GM19351 (cell line): Measurements from ENCODE around the gene GLYR1.

Source experiments
- ATAC-seq: cut with Tn5 transposase; IDR thresholded peaks from one replicate; pipeline ENCODE4 v1.9.1; 2021; ENCODE audit warnings: mild to moderate bottlenecking, moderate library complexity; ENCODE audit not compliant: unreplicated experiment

Gene GLYR1

DNA sequence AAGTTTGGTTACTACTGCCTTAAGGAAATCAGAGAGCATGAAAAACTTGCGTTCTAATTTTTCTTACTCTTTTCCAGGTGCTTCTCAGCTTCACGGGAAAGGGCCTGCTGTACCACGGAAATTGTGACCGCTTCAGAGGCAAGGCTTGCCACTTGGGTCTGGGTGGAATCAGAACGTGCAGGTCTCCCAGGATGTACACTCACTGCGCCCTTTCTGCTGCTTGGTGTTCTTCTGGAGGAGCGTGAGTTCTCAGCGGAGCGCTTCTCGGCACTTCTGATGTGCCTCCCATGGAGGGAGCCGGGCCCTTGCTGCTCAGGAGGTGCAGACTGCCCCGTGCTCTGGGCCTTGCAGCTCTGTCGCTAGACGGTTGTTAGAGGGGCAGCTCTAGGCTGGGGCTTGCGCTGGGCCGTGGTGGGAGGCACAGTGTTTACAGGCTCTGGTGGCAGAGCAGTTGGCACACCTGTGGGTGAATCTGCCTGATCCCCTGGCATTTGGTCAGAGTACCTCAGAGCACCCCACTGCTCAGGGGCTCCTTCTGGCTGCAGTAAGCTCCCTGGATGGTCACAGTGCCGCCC lies 33.0 kb upstream of the GLYR1 start:
- no peak for ATAC-seq

DNA sequence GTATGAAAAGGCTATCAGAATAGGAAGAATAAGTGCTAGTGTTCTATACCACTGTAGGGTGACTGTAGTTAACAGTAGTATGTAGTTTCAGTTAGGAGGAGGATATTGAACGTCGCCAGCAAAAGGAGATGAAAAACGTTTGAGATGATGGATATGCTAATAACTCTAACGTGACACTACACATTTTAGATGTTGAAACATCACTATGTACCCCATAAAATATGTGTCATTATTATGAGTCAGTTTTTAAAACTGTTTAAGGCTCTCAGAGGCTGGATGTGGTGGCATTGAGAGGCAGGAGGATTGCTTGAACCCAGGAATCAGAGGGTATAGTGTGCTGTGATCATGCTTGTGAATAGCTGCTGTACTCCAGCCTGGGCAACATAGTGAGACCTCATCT lies 32.0 kb upstream of the GLYR1 start:
- ATAC-seq = no peak

DNA sequence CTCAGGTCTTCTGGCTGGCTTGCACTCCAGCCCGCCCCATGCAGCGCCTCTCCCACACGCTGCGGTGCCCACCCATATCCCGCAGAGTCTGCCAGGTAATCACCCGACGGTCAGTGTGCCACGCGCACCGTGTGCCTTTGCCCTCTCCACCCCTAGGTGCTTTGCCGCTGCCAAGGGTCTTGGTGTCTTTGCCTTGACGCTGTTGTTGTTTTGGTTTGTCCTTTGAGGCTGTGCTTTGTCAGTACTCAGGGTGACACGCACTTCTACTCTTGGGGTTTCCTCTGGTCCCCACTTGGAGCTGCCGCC lies 30.2 kb upstream of the GLYR1 start:
- no peak for ATAC-seq

DNA sequence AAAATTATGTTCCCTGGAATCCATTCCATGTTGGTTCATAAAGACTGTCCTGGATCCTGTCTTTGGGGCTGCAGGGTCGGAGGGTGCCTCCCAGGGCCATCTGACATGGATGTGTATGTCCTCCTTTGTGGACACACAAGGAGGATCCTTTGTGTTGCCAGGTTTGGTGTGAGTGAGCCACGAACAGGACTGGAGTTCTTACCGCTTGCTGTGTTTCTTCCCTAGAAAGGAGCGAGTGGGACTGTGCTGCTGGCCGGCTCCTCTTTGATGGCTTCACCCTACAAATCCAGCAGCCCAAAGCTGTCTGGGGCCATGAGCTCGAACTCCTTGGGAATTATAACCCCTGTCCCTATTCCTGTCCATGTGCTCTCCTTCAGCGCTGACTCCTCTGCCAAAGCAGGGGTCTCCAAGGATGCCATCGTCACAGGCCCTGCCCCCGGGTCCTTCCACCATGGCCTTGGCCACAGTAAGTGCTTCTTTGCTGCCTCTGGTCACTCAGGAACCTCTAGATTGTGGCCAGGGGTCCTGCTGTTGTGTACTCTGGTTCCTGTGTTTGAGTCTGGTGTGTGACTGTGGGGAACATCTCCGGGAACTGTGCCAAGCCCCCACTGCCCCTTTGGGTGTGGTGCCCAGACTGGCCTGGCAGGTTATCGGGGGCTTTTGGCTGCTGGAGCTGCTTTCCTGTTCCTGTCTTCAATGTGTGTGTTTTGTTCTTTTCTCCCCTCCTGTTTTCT lies 29.7 kb upstream of the GLYR1 start:
- no peak for ATAC-seq

DNA sequence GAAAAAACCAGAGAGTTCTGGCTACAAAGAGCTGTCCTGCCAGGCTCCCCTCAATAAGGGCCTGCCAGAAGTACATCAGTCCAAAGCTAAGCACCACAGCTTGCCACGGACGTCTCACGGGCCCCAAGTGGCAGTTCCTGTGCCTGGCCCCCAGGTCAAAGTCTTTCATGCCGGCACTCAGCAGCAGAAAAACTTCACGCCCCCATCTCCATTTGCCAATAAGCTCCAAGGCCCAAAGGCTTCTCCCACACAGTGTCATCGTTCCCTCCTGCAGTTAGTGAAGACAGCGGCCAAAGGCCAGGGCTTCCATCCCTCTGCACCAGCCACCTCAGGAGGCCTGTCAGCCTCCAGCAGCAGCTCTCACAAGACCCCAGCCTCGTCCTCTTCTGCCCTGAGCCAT lies 27.6 kb upstream of the GLYR1 start:
- no peak for ATAC-seq

DNA sequence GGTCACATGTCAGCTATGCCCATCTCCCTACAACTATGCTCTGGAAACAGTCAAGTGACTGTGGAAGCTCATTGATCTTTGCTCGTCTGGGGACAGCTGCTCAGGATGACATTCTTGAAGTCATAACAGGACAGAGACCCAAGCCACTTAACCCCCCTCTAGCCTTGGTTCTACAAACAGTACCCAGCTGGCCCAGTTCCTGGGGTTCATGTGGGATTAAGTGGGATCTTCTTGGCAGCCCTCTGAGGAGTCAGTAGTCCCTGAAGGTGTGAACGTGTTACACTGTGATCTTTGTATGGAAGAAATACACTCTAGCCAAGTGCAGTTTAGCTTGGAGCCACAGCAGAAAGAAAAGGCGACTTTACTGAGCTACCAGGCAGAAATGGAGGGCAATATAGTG lies 26.0 kb upstream of the GLYR1 start:
- no peak for ATAC-seq

DNA sequence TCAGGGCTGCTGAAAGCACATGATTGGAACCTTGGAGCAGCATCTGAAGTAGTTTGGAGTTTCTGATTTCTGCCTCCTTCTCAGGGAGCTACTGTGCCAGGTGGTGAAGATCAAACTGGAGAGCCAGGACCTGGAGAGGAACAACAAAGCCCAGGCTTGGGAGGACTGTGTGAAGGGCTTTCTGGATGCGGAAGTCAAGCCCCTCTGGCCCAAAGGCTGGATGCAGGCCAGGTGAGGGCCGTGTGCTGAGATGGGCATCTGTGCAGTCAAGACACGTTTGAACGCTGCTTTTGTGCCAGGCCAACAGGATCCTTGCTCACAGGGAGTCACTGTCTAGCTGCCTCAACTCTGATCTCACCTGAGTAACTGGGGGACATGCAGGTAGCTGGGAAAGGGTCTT lies 24.0 kb upstream of the GLYR1 start:
- ATAC-seq = no peak

DNA sequence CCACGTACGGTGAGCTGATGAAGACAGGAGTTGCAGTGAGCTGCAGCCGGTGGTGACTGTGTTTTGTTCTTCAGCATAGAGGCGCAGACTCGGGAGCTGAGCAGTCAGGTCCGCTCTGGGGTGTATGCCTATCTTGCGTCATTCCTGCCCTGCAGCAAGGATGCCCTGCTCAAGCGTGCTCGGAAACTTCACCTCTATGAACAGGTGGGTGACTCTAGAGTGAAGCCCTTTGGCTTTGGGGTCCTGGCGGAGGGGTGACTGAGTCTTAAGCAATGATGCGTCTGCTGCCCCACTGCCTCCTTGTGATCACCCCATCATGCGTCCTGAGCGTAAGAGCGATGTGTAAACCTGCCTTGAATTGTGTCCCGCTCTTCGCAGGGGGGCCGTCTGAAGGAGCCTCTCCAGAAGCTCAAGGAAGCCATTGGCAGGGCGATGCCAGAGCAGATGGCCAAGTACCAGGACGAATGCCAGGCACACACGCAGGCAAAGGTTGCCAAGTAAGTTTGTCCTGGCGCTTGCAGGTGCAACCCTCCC lies 23.1 kb upstream of the GLYR1 start:
- no peak for ATAC-seq

DNA sequence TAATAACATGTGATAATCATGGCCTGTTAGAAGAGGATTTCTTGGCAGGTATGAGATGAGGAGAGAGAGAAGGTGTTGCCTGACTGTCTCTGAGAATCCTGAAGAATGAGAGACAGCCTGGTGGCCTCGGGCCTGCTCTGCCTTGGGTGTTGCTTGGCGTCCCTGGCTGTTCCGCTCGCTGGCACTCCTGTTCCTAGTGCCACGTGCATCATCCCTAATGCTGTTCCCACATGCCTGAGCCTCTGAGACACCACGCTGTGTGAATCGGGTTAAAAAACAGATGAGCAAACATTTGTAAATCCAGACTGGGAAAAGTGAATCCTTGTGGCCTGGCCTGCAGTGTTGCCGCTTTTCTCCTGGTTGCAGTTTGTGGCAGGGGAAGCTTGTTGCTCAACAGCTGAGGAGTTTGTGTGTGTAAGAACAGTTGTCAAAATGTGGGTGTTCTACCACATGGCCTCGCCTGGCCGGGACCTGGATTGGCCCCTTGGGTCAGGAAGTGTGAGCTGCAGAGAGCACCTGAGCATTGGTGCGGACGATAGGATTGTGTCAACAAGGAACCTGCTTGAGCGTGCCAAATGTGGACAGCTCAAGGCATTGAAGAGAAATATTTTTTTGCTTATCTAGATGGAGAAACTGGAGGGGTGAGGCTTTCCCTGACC lies 22.2 kb upstream of the GLYR1 start:
- no peak for ATAC-seq

DNA sequence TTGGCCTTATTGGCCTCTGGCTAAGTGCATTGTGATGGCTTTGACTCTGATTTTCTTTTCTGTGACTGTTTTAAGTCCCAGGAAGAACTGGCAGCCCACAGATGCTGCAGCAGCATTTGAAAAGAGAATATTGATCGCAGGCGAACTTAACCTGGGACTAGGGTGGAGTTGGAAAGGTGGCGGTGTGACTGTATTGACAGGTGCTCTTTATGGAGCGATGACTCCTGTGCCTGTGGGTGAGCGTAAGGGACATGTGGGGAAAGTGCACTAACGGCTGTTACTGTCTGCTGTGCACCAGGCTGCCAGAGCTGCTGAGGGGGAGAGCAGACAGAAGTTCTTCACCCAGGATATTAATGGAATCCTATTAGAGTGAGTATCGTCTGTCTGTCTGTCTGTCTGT lies 21.4 kb upstream of the GLYR1 start:
- ATAC-seq = no peak

DNA sequence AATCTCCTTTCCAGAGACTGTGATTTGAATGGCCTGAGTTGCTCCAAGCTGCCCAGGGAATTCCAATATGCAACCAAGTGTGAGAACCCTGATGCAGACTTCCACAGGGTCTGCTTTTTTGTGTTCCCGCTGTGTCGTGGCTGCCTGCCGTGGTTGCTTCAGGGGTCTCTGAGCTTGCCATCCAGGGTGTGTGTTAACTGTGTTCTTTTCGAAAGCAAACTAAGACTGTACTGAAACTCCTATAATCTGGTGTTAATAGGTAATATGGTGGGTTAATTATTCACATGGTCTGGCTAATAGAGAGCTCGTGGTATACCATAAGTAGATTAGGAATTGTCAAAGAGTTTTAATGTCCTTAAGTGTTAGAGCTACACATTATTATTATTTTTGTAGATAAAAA lies 20.9 kb upstream of the GLYR1 start:
- no peak for ATAC-seq

DNA sequence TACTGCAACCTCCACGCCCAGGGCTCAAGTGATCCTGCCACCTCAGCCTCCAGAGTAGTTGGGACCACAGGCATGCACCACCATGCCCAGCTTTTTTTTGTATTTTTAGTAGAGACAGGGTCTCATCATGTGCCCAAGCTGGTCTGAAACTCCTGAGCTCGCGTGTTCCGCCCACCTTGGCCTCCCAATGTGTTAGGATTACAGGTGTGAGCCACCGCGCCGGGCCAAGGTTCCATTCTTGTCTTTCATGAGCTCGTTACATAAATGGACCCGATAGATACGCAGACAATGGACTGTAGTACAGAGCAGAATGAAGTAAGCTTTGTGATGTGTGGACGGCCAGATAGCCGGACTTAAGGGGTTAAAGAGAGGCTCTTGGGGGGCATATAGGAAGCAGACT lies 19.5 kb upstream of the GLYR1 start:
- ATAC-seq = no peak

DNA sequence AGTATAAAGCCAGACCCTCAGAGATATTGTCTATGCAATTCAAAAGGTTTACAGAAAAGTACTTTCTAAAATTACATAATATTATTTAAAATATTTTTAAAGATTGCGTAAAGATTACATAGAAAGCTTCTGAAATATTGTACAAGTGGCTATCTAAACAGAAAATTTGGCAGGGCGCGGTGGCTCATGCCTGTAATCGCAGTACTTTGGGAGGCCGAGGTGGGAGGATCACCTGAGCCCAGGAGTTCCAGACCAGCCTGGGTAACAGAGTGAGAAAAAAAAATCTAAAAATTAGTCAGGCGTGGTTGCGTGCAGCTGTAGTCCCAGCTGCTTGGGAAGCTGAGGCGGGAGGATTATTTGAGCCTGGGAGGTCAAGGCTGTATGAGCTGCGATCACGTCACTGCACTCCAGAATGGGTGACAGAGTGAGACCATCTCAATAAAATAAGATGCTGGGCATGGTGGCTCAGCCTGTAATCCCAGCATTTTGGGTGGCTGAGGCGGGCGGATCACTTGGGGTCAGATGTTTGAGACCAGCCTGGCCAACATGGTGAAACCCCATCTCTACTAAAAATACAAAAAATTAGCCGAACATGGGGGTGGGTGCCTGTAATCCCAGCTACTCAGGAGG lies 18.3 kb upstream of the GLYR1 start:
- ATAC-seq = no peak

DNA sequence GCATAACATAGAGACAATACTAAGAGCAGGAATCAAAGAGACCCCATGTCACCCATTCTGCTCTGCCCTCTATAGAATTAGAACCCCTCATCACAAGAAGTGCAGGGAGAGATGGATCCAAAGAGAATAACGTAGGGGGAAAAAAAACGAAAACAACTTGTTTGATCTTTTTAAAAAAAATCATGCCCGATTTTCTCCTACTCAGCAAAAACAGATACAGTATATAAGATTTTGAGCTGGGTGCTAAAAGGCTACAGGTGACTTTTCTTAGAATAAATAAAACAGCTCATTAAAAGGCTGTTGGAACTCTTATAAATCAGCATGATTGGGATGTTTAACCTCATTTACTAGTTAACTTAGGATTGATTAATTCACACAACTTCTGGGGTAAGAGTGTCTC lies 17.6 kb upstream of the GLYR1 start:
- no peak for ATAC-seq

DNA sequence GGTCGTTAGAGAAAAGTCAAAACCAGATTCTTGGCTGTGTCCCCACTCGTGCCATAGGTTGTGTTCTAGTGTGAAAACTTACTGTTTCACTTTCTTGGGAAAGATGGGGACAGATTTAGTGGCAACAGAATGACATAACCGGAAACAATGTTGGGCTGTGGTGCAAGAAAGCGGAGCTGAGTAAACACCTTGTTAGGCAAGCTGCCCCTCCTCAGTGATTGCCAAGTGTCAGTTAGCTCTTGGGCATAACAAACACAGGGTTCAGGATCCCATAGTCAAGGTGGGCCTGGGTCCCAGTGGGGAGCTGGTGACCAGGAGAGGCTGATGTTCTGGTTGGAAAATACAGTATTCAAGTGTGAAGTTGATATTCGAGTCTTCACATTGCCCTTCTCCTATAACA lies 15.6 kb upstream of the GLYR1 start:
- no peak for ATAC-seq

DNA sequence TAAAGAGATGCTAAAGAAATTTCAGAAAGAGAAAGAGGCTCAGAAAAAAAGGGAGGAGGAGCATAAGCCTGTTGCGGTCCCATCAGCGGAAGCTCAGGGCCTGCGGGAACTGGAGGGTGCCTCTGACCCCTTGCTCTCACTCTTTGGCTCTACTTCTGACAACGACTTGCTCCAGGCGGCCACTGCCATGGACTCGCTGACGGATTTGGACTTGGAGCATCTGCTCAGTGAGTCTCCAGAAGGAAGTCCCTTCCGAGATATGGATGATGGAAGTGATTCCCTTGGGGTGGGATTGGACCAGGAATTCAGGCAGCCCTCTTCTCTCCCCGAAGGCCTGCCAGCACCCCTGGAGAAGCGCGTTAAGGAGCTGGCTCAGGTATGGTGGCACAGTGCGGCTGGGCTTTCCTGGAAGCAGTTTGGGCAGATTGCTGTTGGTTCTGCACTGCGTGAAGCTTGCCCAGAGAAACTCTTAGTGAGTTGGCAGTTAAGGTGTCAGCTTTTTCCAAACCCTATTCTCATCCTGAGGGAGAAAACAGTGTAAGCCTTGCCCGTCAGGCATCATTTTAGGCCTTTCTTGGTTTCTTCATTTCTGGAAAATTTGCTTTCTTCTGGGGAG lies 13.7 kb upstream of the GLYR1 start:
- ATAC-seq = no peak

DNA sequence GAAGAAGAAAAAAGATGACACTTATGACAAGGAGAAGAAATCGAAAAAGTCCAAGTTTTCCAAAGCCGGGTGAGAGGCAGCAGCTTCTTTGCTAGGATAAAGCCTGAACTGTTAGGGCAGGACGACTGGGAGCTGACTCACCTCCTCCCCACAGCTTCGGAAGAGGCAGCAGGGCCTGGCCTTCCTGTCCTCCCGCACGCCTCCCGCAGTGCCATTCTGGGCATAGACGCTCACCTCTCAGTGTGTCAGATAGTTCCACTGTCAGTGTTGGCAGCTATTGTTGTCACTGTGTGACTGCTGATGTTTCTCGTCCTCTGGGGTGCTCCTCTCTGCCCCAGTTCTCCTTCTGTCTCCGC lies 12.8 kb upstream of the GLYR1 start:
- ATAC-seq = no peak

DNA sequence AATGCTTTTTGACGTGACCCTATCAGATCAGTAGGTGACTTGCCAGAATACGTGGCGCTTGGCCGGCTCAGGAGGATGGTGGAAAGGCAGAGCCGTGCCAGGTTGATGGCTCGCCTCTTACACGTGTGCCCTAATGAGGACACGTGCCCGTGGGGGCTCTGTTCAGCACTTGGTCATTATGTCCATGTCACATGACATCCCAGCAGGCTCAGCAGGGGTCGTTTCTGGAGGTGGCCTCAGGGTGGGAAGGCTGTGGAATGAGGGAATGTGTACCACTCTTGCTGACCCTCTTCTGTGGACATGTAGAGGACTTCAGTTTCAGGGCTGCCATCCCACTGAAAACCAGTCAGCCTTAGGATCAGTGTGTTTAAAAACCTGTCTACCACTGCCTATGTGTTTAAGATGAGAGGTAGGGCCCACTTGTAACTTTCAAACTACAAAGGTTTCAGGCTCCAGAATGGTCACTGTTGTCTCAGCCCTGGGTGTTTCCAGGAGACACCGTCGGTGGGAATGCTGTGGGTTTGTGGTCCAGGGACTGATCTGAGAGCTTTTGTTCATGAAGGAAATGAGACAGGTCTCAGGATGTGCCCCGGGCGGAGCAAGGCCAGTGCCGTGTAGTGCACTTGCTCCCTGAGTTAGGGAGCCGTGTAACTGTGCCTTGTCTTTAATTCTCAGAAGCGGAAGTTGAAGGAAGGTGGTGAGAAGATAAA lies 12.3 kb upstream of the GLYR1 start:
- ATAC-seq = no peak

DNA sequence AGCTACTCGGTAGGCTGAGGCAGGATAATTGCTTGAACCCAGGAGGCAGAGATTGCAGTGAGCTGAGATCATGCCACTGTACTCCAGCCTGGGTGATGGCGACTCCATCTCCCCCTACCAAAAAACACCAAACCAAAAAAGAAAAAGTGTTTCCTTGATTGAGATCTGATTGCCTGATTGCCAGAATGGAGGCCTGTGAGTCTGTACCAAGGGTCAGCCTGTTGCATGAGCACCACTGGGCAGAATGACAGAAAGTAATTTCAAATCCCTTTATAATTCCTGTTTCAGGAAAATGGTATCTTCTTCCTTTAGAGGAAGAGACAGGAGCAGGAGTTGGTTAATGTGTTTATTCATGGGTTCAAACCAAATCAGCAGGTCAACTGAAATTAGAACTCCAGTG lies 8.7 kb upstream of the GLYR1 start:
- ATAC-seq = no peak

DNA sequence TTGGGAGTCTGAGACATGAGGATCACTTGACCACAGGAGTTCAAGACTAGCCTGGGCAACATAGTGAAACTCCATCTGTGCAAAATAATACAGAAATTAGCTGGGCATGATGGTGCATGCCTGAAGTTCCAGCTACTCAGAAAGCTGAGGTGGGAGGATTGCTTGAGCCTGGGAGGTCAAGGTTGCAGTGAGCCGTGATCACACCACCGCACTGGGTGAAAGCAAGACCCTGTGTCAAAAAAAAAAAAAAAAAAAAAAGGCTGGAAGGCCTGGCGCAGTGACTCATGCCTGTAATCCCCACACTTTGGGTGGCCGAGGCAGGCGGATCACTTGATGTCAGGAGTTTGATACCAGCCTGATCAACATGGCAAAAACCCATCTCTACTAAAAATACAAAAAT lies 8.3 kb upstream of the GLYR1 start:
- no peak for ATAC-seq

DNA sequence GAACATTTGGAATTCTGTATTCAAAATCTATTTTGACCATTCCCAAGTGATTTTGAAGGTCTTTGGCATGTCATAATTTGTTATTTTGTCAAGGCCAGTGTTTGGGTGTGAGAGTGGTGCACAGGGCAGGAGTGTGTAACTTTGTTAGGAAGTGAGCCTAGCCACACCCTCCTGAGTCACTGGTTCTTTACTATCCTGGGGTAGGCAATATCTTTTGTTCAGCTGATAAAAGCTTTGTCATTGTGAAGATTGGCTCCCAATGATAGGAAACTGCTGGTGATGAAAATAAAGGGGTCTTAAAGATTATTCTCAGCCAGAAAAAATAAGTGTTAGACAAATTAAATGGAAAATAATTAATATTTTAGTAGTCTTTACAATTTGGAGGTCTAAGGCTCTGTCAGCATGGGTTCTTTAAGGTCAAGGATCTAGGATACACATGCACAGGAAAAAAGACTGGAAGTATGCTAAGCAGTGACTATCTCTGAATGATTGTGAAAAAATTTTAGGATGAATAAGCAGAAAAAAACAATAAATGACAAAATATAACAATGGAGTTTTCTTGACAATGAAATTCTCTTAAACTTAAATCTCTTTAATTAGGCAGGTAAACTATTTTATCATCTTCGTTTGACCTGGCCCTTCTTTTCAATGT lies 5.3 kb upstream of the GLYR1 start:
- no peak for ATAC-seq
